HUDEP-2 (cell line): ENCODE measurements around the gene P2RX6.
"Not testable (repeated sequence)": the region's sequence is repeated elsewhere in the genome, so short reads cannot be mapped to it uniquely, and the experiment has no call there.

Experiments
- DNase-seq, 76 experiments: peaks; one replicate each; lab custom pipeline; 2025; ENCODE audit not compliant: unreplicated experiment in 76 of 76; lab: John Stamatoyannopoulos, UW

Gene P2RX6

GRCh38 chr22:21071796-21072195, 56.8 kb downstream of the P2RX6 start:
- not testable (repeated sequence) for DNase-seq

GRCh38 chr22:21073023-21073422, 58.1 kb downstream of the P2RX6 start:
- no peak for DNase-seq

GRCh38 chr22:21073482-21073881, 58.5 kb downstream of the P2RX6 start:
- DNase-seq = no peak

- no peak for DNase-seq
Observed at GRCh38 chr22:21074102-21074715, 59.2 kb downstream of the P2RX6 start.

- no peak for DNase-seq
Observed at GRCh38 chr22:21075516-21076138, 60.7 kb downstream of the P2RX6 start.

- DNase-seq = no peak
Observed at GRCh38 chr22:21076912-21077625, 62.1 kb downstream of the P2RX6 start.
